GM10248 (cell line): Measurements from ENCODE around the gene ME3.
A peak's percentile ranks its signal among the peaks of the same experiment; 100 is the strongest.
"Not testable (repeated sequence)": the region's sequence is repeated elsewhere in the genome, so short reads cannot be mapped to it uniquely, and the experiment has no call there.

Source experiments
- CTCF ChIA-PET: fragments of 300-600 bp; sonication (Branson Sonifier 250); formaldehyde crosslinking; extraction: SDS; loops from one replicate; lab custom pipeline; 2021; ENCODE audit warnings: antibody characterized with exemption; lab: Yijun Ruan, JAX
- POLR2A ChIA-PET: fragments of 350-650 bp; sonication (Branson Sonifier 250); formaldehyde crosslinking; extraction: SDS; loops from one replicate; lab custom pipeline; 2020; ENCODE audit warnings: antibody characterized with exemption; lab: Yijun Ruan, JAX
- DNase-seq: peaks from one replicate; pipeline ENCODE4 v3.0.0; 2012; ENCODE audit errors: extremely low spot score
- TF ChIP-seq, protein P1 (sequence below): IDR thresholded peaks from 2 replicates; pipeline ENCODE4 v1.5.1; 2012; ENCODE audit warnings: mild to moderate bottlenecking, low read depth; ENCODE audit errors: extremely low read depth, missing control alignments, control extremely low read depth

Gene ME3

GRCh38 chr11:86422371-86422770, 250.0 kb downstream of the ME3 start:
- ChIA-PET POLR2A (no interaction called here), CTCF (no interaction called here)

DNA sequence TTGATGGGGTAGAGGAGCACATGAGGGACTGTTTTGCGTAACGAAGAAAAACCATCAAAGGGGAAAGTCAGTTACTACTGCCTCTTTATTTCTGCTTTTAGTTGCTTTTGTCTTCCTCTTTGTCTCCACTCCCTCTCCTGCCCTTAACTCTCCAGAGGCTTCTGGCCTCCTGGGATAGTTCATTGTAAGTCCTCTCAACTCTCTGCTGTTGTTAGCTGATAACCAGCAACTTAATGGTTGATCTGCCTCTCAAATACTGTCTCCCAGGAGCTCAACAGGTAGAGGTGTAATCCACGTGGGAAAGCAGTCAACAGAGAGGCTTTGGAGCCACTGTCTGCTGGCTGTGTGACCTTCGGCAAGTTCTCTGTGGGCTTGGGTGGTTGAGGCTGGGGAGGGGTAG, 250.5 kb downstream of the ME3 start:
- TF ChIP-seq, protein P1, sequence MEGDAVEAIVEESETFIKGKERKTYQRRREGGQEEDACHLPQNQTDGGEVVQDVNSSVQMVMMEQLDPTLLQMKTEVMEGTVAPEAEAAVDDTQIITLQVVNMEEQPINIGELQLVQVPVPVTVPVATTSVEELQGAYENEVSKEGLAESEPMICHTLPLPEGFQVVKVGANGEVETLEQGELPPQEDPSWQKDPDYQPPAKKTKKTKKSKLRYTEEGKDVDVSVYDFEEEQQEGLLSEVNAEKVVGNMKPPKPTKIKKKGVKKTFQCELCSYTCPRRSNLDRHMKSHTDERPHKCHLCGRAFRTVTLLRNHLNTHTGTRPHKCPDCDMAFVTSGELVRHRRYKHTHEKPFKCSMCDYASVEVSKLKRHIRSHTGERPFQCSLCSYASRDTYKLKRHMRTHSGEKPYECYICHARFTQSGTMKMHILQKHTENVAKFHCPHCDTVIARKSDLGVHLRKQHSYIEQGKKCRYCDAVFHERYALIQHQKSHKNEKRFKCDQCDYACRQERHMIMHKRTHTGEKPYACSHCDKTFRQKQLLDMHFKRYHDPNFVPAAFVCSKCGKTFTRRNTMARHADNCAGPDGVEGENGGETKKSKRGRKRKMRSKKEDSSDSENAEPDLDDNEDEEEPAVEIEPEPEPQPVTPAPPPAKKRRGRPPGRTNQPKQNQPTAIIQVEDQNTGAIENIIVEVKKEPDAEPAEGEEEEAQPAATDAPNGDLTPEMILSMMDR, result no peak
- DNase-seq, result no peak
- ChIA-PET POLR2A (no interaction called here), CTCF (no interaction called here)

More at GRCh38 chr11:86422371-86422770, 250.0 kb downstream of the ME3 start:
- TF ChIP-seq, protein P1, result no peak
- no peak for DNase-seq

GRCh38 chr11:86418917-86419316, 253.5 kb downstream of the ME3 start:
- DNase-seq, result no peak
- TF ChIP-seq, protein P1, result peak; percentile 7
- POLR2A ChIA-PET, result no interaction called here
- CTCF ChIA-PET, result interaction anchor here (0.8 to 1.4 kb wide), 4 partner anchors 12 to 58 kb away, joined by 3 to 4 read pairs (median 4); no protein-coding TSS in a partner anchor

DNA sequence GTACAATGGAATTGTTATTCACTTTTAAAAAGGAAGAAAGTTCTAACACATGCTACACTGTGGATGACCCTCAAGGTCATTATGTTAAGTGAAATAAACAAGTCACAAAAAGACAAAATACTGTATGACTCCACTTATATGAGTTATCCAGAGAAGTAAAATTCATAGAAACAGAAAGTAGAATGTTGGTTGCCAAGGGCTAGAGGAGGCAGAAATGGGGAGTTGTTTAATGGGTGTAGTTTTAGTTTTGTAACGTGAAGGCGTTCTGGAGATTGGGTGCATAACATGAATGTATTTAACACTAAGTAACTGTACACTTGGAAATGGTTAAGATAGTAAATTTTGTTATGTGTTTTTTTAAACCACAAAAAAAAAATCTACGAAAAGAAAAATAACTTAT, 253.9 kb downstream of the ME3 start:
- POLR2A ChIA-PET, result no interaction called here
- CTCF ChIA-PET, result interaction anchor here (0.8 to 1.4 kb wide), 3 partner anchors 12 to 58 kb away, joined by 3 to 4 read pairs (median 4); no protein-coding TSS in a partner anchor
- TF ChIP-seq, protein P1, result no peak
- no peak for DNase-seq

- TF ChIP-seq, protein P1, result no peak
- ChIA-PET POLR2A (no interaction called here), CTCF (interaction anchor here (0.8 to 1.4 kb wide), 2 partner anchors 17 to 59 kb away, joined by 3 to 4 read pairs; no protein-coding TSS in a partner anchor)
- DNase-seq, result no peak
Measured at GRCh38 chr11:86418106-86418505, 254.3 kb downstream of the ME3 start.

GRCh38 chr11:86416951-86417350, 255.5 kb downstream of the ME3 start:
- DNase-seq, POLR2A ChIA-PET: not testable (repeated sequence)
- CTCF ChIA-PET, result interaction anchor here (0.9 to 1.1 kb wide), 3 partner anchors 16 to 562 kb away, joined by 3 to 4 read pairs (median 3); partner anchors contain the start of gene CCDC83

DNA sequence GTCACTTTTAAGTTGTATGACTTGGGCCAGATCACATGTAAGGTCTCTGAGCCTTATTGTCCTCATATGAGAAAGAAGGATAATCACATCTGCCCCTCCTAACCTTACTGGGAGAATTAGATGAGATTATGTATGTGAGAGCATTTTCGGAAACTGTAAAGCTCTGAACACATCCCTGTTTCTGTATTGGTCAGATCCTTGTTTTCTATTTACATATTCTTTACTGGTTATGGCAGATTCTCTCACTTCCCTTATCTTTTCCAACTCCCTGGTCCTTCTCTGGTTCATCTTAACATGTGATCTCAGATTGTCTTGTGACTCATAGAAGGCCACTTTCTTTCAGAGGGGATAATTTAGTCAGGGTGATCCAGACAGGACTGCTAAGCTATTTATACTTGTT, 255.9 kb downstream of the ME3 start:
- ChIA-PET CTCF (interaction anchor here (0.9 to 1.1 kb wide), 3 partner anchors 16 to 562 kb away, joined by 3 to 4 read pairs (median 3); partner anchors contain the start of gene CCDC83), POLR2A (no interaction called here)
- TF ChIP-seq, protein P1, result no peak
- no peak for DNase-seq
